ENCODE measurements around the gene SIGLEC12.

- no peak for TF ChIP-seq CTCF (IDR thresholded peaks at IDR 0.05; ENCODE audit: low read length)
- TF ChIP-seq EZH2 (IDR thresholded peaks at IDR 0.05; ENCODE audit: borderline replicate concordance, low read length), result no peak
These were observed 43.5 kb downstream of the SIGLEC12 start, which contains the start of gene SIGLEC8 for GRCh38 chr19:51458051-51458645.
